Neural progenitor cell (in vitro differentiated cells): ENCODE data around the gene MRTO4. TPM values are rescaled to one million over a fixed set of nuclear protein-coding genes. Genes with fewer than 3 reads are reported as not detected.
"Not testable (repeated sequence)": the region's sequence is repeated elsewhere in the genome, so short reads cannot be mapped to it uniquely, and the experiment has no call there.

Experiments used
- DNase-seq: peaks from one replicate; pipeline ENCODE4 v3.0.0-alpha.2; 2016; ENCODE audit warnings: low spot score
- H2AFZ ChIP-seq: fragments of 200-600 bp; sonication (generic); replicated peaks from 2 replicates; pipeline ENCODE4 v1.6.1; 2016; ENCODE audit warnings: antibody characterized with exemption
- H3F3A ChIP-seq: fragments of 200-600 bp; sonication (generic); 2 replicates; pipeline ENCODE4 v1.6.1; 2016; ENCODE audit warnings: antibody characterized with exemption, low read depth
- H3K27ac ChIP-seq: fragments of 200-600 bp; sonication (generic); 2 replicates; pipeline ENCODE4 v1.5.1; 2016; ENCODE audit warnings: mild to moderate bottlenecking
- H3K27me3 ChIP-seq: fragments of 200-600 bp; sonication (generic); 2 replicates; pipeline ENCODE4 v1.6.1; 2016; ENCODE audit warnings: mild to moderate bottlenecking, moderate library complexity
- H3K36me3 ChIP-seq: fragments of 200-600 bp; sonication (generic); 2 replicates; pipeline ENCODE4 v1.5.1; 2016
- H3K4me1 ChIP-seq: fragments of 200-600 bp; sonication (generic); 2 replicates; pipeline ENCODE4 v1.6.1; 2016; ENCODE audit warnings: mixed run types
- H3K4me2 ChIP-seq: fragments of 200-600 bp; sonication (generic); 2 replicates; pipeline ENCODE4 v1.6.1; 2016
- H3K4me3 ChIP-seq: fragments of 200-600 bp; sonication (generic); 2 replicates; pipeline ENCODE4 v1.5.1; 2016
- H3K79me2 ChIP-seq: fragments of 200-600 bp; sonication (generic); 2 replicates; pipeline ENCODE4 v1.6.1; 2016; ENCODE audit warnings: low read depth
- H3K9ac ChIP-seq: fragments of 200-600 bp; sonication (generic); 2 replicates; pipeline ENCODE4 v1.6.1; 2016
- H3K9me3 ChIP-seq: fragments of 200-600 bp; sonication (generic); 2 replicates; pipeline ENCODE4 v1.5.1; 2016; ENCODE audit warnings: low read depth
- H4K20me1 ChIP-seq: fragments of 200-600 bp; sonication (generic); 2 replicates; pipeline ENCODE4 v1.6.1; 2016; ENCODE audit warnings: low read depth
- H3K27ac Mint-ChIP-seq: 3 replicates; pipeline ENCODE4 v1.8.0; 2021; ENCODE audit warnings: mixed read lengths
- H3K27me3 Mint-ChIP-seq: 2 replicates; pipeline ENCODE4 v1.8.0; 2022; ENCODE audit warnings: low read depth, mild to moderate bottlenecking, inconsistent platforms, moderate library complexity, mixed read lengths; ENCODE audit not compliant: insufficient read depth
- H3K36me3 Mint-ChIP-seq: 3 replicates; pipeline ENCODE4 v1.8.0; 2021; ENCODE audit warnings: mixed read lengths
- H3K4me1 Mint-ChIP-seq: 3 replicates; pipeline ENCODE4 v1.8.0; 2021; ENCODE audit warnings: mixed read lengths
- H3K4me3 Mint-ChIP-seq: 3 replicates; pipeline ENCODE4 v1.8.0; 2021; ENCODE audit warnings: mild to moderate bottlenecking, moderate library complexity, mixed read lengths
- H3K9me3 Mint-ChIP-seq: 3 replicates; pipeline ENCODE4 v1.8.0; 2020; ENCODE audit warnings: mixed read lengths
- EZH2 ChIP-seq: fragments of 200-600 bp; sonication (generic); IDR thresholded peaks from 2 replicates; pipeline ENCODE4 v1.6.1; 2017; ENCODE audit warnings: antibody characterized with exemption, mild to moderate bottlenecking, moderate library complexity
- EZH2phosphoT487 ChIP-seq: fragments of 200-600 bp; sonication (generic); IDR thresholded peaks from 2 replicates; pipeline ENCODE4 v1.6.1; 2017; ENCODE audit warnings: antibody characterized with exemption
- total RNA-seq: library from RNA; depleted of rRNA; stranded (reverse); fragments of >200 nt; gene quantifications from 2 replicates; pipeline ENCODE4 v1.2.3, GENCODE V29; 2015; ENCODE audit warnings: low replicate concordance
- TF ChIP-seq, protein P1 (sequence below): fragments of 200-600 bp; sonication (generic); IDR thresholded peaks from 2 replicates; pipeline ENCODE4 v1.5.1; 2017; ENCODE audit warnings: antibody characterized with exemption, mild to moderate bottlenecking

MRTO4 gene
- total RNA-seq, 1 donor from 2014 or later, result 23.2 TPM

DNA sequence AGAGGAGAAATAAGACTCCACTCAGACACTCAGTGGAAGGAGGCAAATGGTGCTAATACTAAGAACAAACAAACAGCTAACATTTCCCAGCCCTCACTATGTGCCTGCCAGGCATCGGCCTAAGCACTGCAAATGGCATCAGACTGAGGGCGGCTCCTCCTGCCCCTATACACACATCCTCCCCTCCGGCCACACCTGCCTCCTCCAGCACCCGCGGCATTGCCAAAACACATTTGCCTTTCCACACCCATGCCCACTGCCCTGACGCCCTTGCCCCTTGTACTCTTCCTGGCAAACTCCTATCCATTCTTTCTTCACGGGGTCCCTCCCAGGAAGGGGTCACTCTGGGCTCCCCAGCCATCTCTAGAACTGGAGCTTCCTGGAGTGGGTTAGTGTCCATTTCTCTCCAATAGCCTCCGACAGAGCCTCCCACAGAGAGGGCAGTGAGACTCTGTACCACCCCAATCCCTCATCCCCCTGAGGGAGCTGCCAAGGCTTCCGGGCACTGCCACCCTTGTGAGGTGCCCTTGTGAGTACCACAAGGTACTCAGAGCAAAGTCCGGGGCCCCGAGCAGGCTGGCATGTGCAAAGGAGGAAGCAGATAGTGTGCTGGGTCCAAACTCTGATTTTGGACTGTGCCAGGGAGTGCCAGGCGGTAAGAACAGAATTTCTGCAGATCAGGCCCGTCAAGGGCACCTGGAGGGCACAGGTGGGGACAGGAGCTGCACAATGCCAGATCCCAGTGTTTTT, 36.0 kb downstream of the MRTO4 start:
- Histone ChIP-seq H3F3A (peaks cover 4% of the 10 kb centered on the region), H3K4me2 (no peak overlapping the region), H2AFZ (no peak overlapping the region), H3K4me3 (no peak overlapping the region), H3K36me3 (no peaks in the 10 kb centered on the region), H3K9me3 (peaks cover 6% of the 10 kb centered on the region), H3K4me1 (peaks cover 5% of the 10 kb centered on the region), H3K27me3 (peaks cover 34% of the 10 kb centered on the region), H4K20me1 (peaks cover 5% of the 10 kb centered on the region), H3K9ac (no peak overlapping the region), H3K79me2 (no peaks in the 10 kb centered on the region), H3K27ac (no peak overlapping the region)
- peak overlapping the region; percentile 63 for H3K27ac Mint-ChIP-seq
- H3K9me3 Mint-ChIP-seq, result peaks cover 9% of the 10 kb centered on the region
- DNase-seq, result no peak
- peaks cover 3% of the 10 kb centered on the region for H3K4me1 Mint-ChIP-seq
- H3K27me3 Mint-ChIP-seq, result peaks cover 5% of the 10 kb centered on the region
- H3K4me3 Mint-ChIP-seq, result no peak overlapping the region
- TF ChIP-seq EZH2phosphoT487, result no peak
- no peak for TF ChIP-seq EZH2
- TF ChIP-seq, protein P1, sequence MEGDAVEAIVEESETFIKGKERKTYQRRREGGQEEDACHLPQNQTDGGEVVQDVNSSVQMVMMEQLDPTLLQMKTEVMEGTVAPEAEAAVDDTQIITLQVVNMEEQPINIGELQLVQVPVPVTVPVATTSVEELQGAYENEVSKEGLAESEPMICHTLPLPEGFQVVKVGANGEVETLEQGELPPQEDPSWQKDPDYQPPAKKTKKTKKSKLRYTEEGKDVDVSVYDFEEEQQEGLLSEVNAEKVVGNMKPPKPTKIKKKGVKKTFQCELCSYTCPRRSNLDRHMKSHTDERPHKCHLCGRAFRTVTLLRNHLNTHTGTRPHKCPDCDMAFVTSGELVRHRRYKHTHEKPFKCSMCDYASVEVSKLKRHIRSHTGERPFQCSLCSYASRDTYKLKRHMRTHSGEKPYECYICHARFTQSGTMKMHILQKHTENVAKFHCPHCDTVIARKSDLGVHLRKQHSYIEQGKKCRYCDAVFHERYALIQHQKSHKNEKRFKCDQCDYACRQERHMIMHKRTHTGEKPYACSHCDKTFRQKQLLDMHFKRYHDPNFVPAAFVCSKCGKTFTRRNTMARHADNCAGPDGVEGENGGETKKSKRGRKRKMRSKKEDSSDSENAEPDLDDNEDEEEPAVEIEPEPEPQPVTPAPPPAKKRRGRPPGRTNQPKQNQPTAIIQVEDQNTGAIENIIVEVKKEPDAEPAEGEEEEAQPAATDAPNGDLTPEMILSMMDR, result no peak
- H3K36me3 Mint-ChIP-seq, result peaks cover 30% of the 10 kb centered on the region

DNA sequence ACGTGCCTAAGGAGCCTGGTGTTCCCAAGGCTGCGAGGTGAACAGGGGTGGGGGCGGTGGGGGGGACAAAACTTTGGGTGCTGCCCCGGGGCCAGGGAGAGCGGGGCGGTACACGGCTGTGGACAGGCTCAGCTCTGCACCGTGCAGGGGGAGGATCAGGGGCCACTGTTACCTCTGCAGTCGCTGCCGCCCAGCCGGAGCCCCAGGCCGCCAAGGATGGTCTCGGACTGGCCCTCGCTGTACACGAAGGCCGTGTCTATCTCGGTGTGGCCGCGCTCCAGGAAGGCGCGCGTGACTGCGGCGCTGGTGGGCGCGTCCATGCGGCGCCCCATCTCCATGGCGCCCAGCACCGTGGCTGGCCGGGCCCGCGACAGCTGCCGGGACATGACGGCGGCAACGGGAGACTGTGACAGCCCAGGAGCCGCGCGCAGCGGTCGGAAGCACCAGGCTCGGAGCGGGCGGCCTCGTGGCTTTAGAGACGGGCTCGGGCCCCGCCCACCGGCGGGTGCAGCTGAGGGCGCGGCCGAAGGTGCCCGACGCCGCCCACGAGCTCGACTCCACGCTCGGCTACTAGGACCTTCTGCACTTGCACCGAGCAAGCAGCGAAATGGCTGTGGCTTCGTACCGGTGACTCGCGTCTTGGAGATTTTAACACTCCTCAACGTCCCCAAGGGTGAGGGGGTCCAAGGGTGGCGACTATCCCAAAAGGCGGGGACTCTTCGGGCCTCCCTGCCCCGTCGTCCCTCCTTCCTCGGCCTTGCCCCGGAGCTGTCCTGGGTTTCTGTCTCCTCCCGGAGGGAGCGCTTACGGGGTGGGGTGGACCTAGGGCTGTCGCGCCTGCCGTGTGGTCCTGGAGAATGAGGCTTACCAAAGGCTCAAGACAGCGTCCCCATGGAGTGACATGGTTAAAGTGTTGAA, 37.0 kb downstream of the MRTO4 start, which contains the start of gene AKR7A3:
TSS of gene AKR7A3 (minus strand) at position 447 of the 918 bp plus-strand sequence. CDS start at position 386, 61 bp downstream.
- H3K79me2 ChIP-seq, H3K4me1 ChIP-seq, H3K27ac ChIP-seq, H3F3A ChIP-seq, H4K20me1 ChIP-seq, H3K36me3 ChIP-seq, H3K4me1 Mint-ChIP-seq, H3K9ac ChIP-seq, H3K27me3 Mint-ChIP-seq, H3K9me3 ChIP-seq: not testable (repeated sequence)
- Mint-ChIP-seq H3K9me3 (peaks cover 18% of the 10 kb centered on the region), H3K36me3 (peaks cover 36% of the 10 kb centered on the region), H3K4me3 (peak within 1 kb of the TSS; percentile 46), H3K27ac (peak within 1 kb of the TSS; percentile 63)
- H3K27me3 ChIP-seq, result peaks cover 34% of the 10 kb centered on the region
- H3K4me2 ChIP-seq, result peak within 1 kb of the TSS; percentile 80
- DNase-seq, result peak; percentile 76
- H3K4me3 ChIP-seq, result peak within 1 kb of the TSS; percentile 44
- peak within 1 kb of the TSS; percentile 43 for H2AFZ ChIP-seq

DNA sequence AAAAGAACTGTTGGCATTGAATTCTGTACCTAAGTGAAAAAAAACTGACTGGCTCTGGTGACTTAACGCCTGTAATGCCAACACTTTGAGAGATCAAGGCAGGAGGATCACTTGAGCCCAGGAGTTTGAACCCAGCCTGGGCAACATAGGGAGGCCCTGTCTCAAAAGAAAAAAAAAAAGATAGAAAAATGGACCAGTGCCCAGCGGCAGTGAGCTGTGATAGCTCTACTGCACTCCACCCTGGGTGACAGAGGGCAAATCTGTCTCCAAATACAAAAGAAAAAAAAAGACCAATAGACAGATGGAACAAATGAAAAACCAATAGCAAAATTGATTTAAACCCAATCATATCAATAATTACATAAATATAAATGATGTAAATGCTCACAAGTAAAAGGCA, 37.6 kb downstream of the MRTO4 start:
- H3K4me3 Mint-ChIP-seq, result peak overlapping the region; percentile 46
- Histone ChIP-seq H3K27me3 (peaks cover 34% of the 10 kb centered on the region), H3K9ac (no peak overlapping the region), H3K4me2 (peak overlapping the region; percentile 80), H3K36me3 (no peaks in the 10 kb centered on the region), H3K27ac (no peak overlapping the region), H3K9me3 (peaks cover 6% of the 10 kb centered on the region), H3K79me2 (no peaks in the 10 kb centered on the region), H2AFZ (peak overlapping the region; percentile 43), H4K20me1 (peaks cover 5% of the 10 kb centered on the region), H3K4me1 (peaks cover 5% of the 10 kb centered on the region), H3K4me3 (peak overlapping the region; percentile 44), H3F3A (peaks cover 4% of the 10 kb centered on the region)
- H3K9me3 Mint-ChIP-seq, result peaks cover 22% of the 10 kb centered on the region
- H3K27me3 Mint-ChIP-seq, result peaks cover 5% of the 10 kb centered on the region
- peaks cover 3% of the 10 kb centered on the region for H3K4me1 Mint-ChIP-seq
- DNase-seq, result no peak
- H3K36me3 Mint-ChIP-seq, result peaks cover 38% of the 10 kb centered on the region
- TF ChIP-seq EZH2phosphoT487 (no peak), EZH2 (no peak)
- TF ChIP-seq, protein P1, result no peak
- H3K27ac Mint-ChIP-seq, result no peak overlapping the region
